GM21528 (cell line): ENCODE measurements around the gene BRSK2.
"Not testable (repeated sequence)": the region's sequence is repeated elsewhere in the genome, so short reads cannot be mapped to it uniquely, and the experiment has no call there.

Experiments
- ATAC-seq: cut with Tn5 transposase; IDR thresholded peaks from one replicate; pipeline ENCODE4 v1.9.1; 2021; ENCODE audit warnings: mild to moderate bottlenecking, moderate library complexity; ENCODE audit not compliant: unreplicated experiment, low FRiP score

The BRSK2 gene

GRCh38 chr11:1406571-1407485, 17.1 kb downstream of the BRSK2 start:
- no peak for ATAC-seq

GRCh38 chr11:1407668-1408067, 17.9 kb downstream of the BRSK2 start:
- ATAC-seq, result no peak

GRCh38 chr11:1408346-1408745, 18.6 kb downstream of the BRSK2 start:
- no peak for ATAC-seq

- ATAC-seq, result no peak
Observed at GRCh38 chr11:1409108-1409851, 19.5 kb downstream of the BRSK2 start.

- not testable (repeated sequence) for ATAC-seq
Observed at GRCh38 chr11:1409852-1410125, 20.1 kb downstream of the BRSK2 start.

GRCh38 chr11:1410366-1411291, 20.9 kb downstream of the BRSK2 start:
- ATAC-seq, result no peak

- ATAC-seq, result no peak
Observed at GRCh38 chr11:1411301-1411700, 21.6 kb downstream of the BRSK2 start.

GRCh38 chr11:1411739-1412138, 22.0 kb downstream of the BRSK2 start:
- ATAC-seq, result not testable (repeated sequence)

- no peak for ATAC-seq
Observed at GRCh38 chr11:1412377-1413095, 22.8 kb downstream of the BRSK2 start.

- no peak for ATAC-seq
Observed at GRCh38 chr11:1414650-1415049, 24.9 kb downstream of the BRSK2 start.

- no peak for ATAC-seq
Observed at GRCh38 chr11:1415631-1416030, 25.9 kb downstream of the BRSK2 start.

- not testable (repeated sequence) for ATAC-seq
Observed at GRCh38 chr11:1418192-1418795, 28.6 kb downstream of the BRSK2 start.

- no peak for ATAC-seq
Observed at GRCh38 chr11:1419811-1420210, 30.1 kb downstream of the BRSK2 start.

- no peak for ATAC-seq
Observed at GRCh38 chr11:1421291-1421690, 31.6 kb downstream of the BRSK2 start.

GRCh38 chr11:1422481-1422880, 32.7 kb downstream of the BRSK2 start:
- ATAC-seq, result no peak

- ATAC-seq, result no peak
Observed at GRCh38 chr11:1422981-1423380, 33.2 kb downstream of the BRSK2 start.

- not testable (repeated sequence) for ATAC-seq
Observed at GRCh38 chr11:1423406-1423805, 33.7 kb downstream of the BRSK2 start.

GRCh38 chr11:1425006-1425405, 35.3 kb downstream of the BRSK2 start:
- no peak for ATAC-seq

GRCh38 chr11:1425439-1425838, 35.7 kb downstream of the BRSK2 start:
- no peak for ATAC-seq
